ENCODE measurements around the gene MEGF11. TPM values are rescaled to one million over a fixed set of nuclear protein-coding genes. Genes with fewer than 3 reads are reported as not detected.
A peak's percentile ranks its signal among the peaks of the same experiment; 100 is the strongest.

MEGF11 gene
- total RNA-seq, result not detected

DNA sequence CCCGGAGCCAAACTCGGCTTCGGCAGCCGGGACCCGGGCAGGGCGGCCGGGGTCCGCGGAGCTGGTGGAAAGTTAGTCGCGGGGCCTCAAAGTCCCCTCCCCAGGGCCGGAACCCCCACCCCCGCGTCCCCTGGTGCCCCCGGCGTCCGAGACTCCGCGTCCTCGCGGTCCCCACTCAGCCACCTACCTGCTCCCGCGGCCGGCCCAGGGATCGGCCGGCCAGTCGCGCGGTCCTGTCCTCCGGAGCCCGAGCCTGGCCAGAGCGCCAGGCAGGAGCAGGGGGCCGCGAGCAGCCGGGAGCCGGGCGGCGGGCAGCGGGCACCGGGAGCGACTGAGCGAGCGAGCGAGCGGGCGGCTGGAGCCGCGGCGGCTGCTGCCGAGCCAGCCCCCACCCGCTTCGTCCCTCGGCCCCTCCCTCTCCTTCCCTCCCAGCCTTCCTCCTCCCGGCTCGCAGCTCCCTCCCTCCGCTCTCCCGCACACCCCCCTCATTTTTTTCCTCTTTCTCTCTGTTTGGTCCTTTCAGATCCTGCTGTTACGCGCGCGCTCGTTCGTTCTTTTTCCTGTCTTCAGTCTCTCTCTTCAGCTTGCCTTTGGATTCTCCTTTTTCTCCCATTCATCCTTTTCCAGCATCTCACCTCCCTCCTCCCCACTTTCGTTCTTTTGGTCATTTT, at the start of gene MEGF11:
Gene MEGF11, minus strand, starts transcription at position 333 of the 671 bp plus-strand sequence. CDS start 125,347 bp downstream, outside the sequence.
- peaks cover 0 to 28% of the 10 kb centered on the region in 2 donors for H3K4me1 ChIP-seq
- TF ChIP-seq, protein P1, sequence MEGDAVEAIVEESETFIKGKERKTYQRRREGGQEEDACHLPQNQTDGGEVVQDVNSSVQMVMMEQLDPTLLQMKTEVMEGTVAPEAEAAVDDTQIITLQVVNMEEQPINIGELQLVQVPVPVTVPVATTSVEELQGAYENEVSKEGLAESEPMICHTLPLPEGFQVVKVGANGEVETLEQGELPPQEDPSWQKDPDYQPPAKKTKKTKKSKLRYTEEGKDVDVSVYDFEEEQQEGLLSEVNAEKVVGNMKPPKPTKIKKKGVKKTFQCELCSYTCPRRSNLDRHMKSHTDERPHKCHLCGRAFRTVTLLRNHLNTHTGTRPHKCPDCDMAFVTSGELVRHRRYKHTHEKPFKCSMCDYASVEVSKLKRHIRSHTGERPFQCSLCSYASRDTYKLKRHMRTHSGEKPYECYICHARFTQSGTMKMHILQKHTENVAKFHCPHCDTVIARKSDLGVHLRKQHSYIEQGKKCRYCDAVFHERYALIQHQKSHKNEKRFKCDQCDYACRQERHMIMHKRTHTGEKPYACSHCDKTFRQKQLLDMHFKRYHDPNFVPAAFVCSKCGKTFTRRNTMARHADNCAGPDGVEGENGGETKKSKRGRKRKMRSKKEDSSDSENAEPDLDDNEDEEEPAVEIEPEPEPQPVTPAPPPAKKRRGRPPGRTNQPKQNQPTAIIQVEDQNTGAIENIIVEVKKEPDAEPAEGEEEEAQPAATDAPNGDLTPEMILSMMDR (IDR thresholded peaks at IDR 0.05), result no peak
- H3K36me3 ChIP-seq, result no peaks in the 10 kb centered on the region
- peaks cover 10 to 14% of the 10 kb centered on the region in 2 donors for H3K27me3 ChIP-seq
- no peak within 1 kb of the TSS for H3K27ac ChIP-seq
- no peak for DNase-seq (ENCODE audit: low spot score)
- peak within 1 kb of the TSS; percentile 29 to 53 for H3K4me3 ChIP-seq
- no peaks in the 10 kb centered on the region for H3K9me3 ChIP-seq

GRCh38 chr15:66302489-66303278, 49.1 kb upstream of the MEGF11 start:
- no peaks in the 10 kb centered on the region for H3K27me3 ChIP-seq
- H3K4me1 ChIP-seq, result no peaks in the 10 kb centered on the region
- H3K27ac ChIP-seq, result no peak overlapping the region
- H3K9me3 ChIP-seq, result no peaks in the 10 kb centered on the region
- H3K36me3 ChIP-seq, result peaks cover 7% of the 10 kb centered on the region
- no peak overlapping the region for H3K4me3 ChIP-seq
- TF ChIP-seq, protein P1 (IDR thresholded peaks at IDR 0.05), result no peak
- DNase-seq (ENCODE audit: low spot score), result no peak

DNA sequence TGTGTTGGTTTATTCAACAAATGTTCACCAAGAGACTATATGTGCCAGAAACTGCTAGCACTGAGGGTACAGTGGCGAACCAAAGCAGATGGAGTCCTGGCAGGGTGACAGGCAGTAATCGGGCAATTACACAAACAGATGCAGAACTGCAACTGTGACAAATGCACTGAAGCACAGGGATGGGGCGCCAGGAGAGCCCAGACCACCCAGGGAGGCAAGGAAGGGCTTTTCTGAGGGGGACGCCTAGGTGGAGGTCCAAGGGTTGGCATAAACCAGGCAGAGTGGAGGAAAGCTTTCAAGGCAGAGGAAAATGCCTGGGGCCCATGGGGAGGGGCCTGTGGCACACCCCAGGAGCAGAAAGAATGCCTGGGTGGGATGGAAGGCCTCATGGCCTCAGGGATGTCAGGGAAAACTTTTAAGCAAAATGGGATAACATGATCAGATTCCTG, 45.3 kb upstream of the MEGF11 start:
- no peak overlapping the region for H3K4me3 ChIP-seq
- peaks cover 0 to 18% of the 10 kb centered on the region in 2 donors for H3K4me1 ChIP-seq
- no peak for DNase-seq (ENCODE audit: low spot score)
- peaks cover 7% of the 10 kb centered on the region for H3K36me3 ChIP-seq
- H3K9me3 ChIP-seq, result no peaks in the 10 kb centered on the region
- TF ChIP-seq, protein P1 (IDR thresholded peaks at IDR 0.05), result no peak
- no peak overlapping the region for H3K27ac ChIP-seq
- no peaks in the 10 kb centered on the region for H3K27me3 ChIP-seq

DNA sequence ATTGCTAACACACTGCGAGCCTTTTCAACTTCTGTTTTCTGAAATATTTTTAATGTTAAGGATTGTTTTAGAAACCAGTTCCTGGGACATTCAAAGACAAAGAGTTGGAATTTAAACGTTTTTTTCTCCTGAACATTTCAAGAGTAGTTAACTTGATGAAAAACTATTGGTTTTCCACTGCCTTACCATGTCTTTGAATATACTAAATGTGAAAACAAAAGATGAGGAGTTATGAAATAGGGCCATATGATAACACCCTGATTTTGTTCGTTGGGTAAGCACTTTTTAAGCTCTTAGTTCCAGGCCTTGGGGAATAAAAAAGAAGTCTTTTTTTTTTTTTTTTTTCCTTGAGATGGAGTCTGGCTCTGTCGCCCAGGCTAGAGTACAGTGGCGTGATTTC, 42.6 kb upstream of the MEGF11 start:
- Histone ChIP-seq H3K4me1 (peaks cover 0 to 32% of the 10 kb centered on the region in 2 donors), H3K36me3 (no peaks in the 10 kb centered on the region), H3K27ac (no peak overlapping the region), H3K9me3 (no peaks in the 10 kb centered on the region), H3K27me3 (no peaks in the 10 kb centered on the region), H3K4me3 (no peak overlapping the region)
- DNase-seq (ENCODE audit: low spot score), result no peak
- TF ChIP-seq, protein P1 (IDR thresholded peaks at IDR 0.05), result no peak

- Histone ChIP-seq H3K4me3 (no peak overlapping the region), H3K4me1 (peaks cover 0 to 32% of the 10 kb centered on the region in 2 donors), H3K27me3 (no peaks in the 10 kb centered on the region), H3K27ac (no peak overlapping the region), H3K36me3 (no peaks in the 10 kb centered on the region), H3K9me3 (no peaks in the 10 kb centered on the region)
- TF ChIP-seq, protein P1 (IDR thresholded peaks at IDR 0.05), result no peak
- DNase-seq (ENCODE audit: low spot score), result no peak
Measured at GRCh38 chr15:66294932-66295235, 41.3 kb upstream of the MEGF11 start.

Data from right atrium auricular region (tissue), 2 donors.